Panc1 (cell line): ENCODE results near the gene CHST11. TPM values are rescaled to one million over a fixed set of nuclear protein-coding genes. Genes with fewer than 3 reads are reported as not detected.

Experiments
- ATAC-seq: fragments of 200-7000 bp; cut with Tn5 transposase; 2 replicates; pipeline ENCODE4 v1.9.1; 2020; ENCODE audit warnings: mild to moderate bottlenecking, moderate library complexity
- BruUV-seq: library from RNA; stranded (reverse); fragments of 400-500 nt; replicated peaks from 2 replicates; lab custom pipeline; 2021; lab: Mats Ljungman, UMichigan
- CTCF ChIA-PET: fragments of 300-600 bp; sonication (Branson Sonifier 250); formaldehyde crosslinking; loops from one replicate; lab custom pipeline; 2022; ENCODE audit warnings: antibody characterized with exemption; lab: Charles Lee
- POLR2A ChIA-PET: fragments of 300-600 bp; sonication (Branson Sonifier 250); formaldehyde crosslinking; loops from one replicate; lab custom pipeline; 2022; ENCODE audit warnings: antibody characterized with exemption; lab: Charles Lee
- DNase-seq: peaks from one replicate; pipeline ENCODE4 v3.0.0-alpha.2; 2010; ENCODE audit warnings: low read depth, low spot score
- H3K27ac ChIP-seq: 2 replicates; pipeline ENCODE4 v1.5.1; 2011; ENCODE audit warnings: mild to moderate bottlenecking, low read length, inconsistent platforms
- H3K27me3 ChIP-seq: fragments of 200-500 bp; sonication (Bioruptor generic); 2 replicates; pipeline ENCODE4 v1.6.0; 2014; ENCODE audit warnings: low read length, inconsistent platforms; ENCODE audit not compliant: control insufficient read depth, insufficient read depth
- H3K36me3 ChIP-seq: fragments of 200-500 bp; sonication (Bioruptor generic); 2 replicates; pipeline ENCODE4 v1.5.1; 2014; ENCODE audit warnings: inconsistent platforms, mild to moderate bottlenecking, low read length, moderate library complexity; ENCODE audit not compliant: control insufficient read depth, insufficient read depth
- H3K4me1 ChIP-seq: 2 replicates; pipeline ENCODE4 v1.5.1; 2011; ENCODE audit warnings: inconsistent platforms, mild to moderate bottlenecking, low read length, moderate library complexity; ENCODE audit not compliant: control insufficient read depth, insufficient read depth
- H3K4me3 ChIP-seq, 2 experiments: 2 replicates each; pipeline ENCODE4 v1.5.1; 2011 to 2012; ENCODE audit warnings: low read depth in 2 of 2, low read length in 2 of 2, mild to moderate bottlenecking in 2 of 2, inconsistent platforms in 1 of 2, moderate library complexity in 1 of 2
- H3K9me3 ChIP-seq: fragments of 200-500 bp; sonication (Bioruptor generic); 2 replicates; pipeline ENCODE4 v1.5.1; 2014; ENCODE audit warnings: low read depth, mild to moderate bottlenecking, inconsistent platforms, low read length, moderate library complexity; ENCODE audit not compliant: control insufficient read depth, insufficient read depth
- CTCF ChIP-seq: fragments of 450-650 bp; IDR thresholded peaks from 2 replicates; pipeline ENCODE4 v1.5.1; 2017; ENCODE audit warnings: mild to moderate bottlenecking
- POLR2AphosphoS5 ChIP-seq: IDR thresholded peaks from 2 replicates; pipeline ENCODE4 v1.6.1; 2012; ENCODE audit warnings: mild to moderate bottlenecking, low read depth, low read length, moderate library complexity
- REST ChIP-seq, 2 experiments: IDR thresholded peaks; 2 replicates each; pipeline ENCODE4 v1.6.1; 2011 to 2012; ENCODE audit warnings: low read depth in 2 of 2, control low read depth in 1 of 2, low read length in 1 of 2, mild to moderate bottlenecking in 1 of 2, moderate library complexity in 1 of 2; ENCODE audit not compliant: insufficient read depth in 1 of 2
- SIN3A ChIP-seq: IDR thresholded peaks from 2 replicates; pipeline ENCODE4 v1.6.1; 2012; ENCODE audit warnings: low read depth, mild to moderate bottlenecking, low read length, moderate library complexity, borderline replicate concordance; ENCODE audit not compliant: insufficient read depth
- TCF7L2 ChIP-seq: IDR thresholded peaks from 2 replicates; pipeline ENCODE4 v1.6.1; 2011; ENCODE audit warnings: mild to moderate bottlenecking, low read depth, low read length, inconsistent platforms
- in situ Hi-C: cut with HindIII; loops from 2 replicates; pipeline ENCODE4 v1.10.0; 2016; ENCODE audit warnings: low sequenced_read_pairs, low pct_unique_long_range_greater_than_20kb
- intact Hi-C: fragments of 100-400 bp; cut with micrococcal nuclease; formaldehyde crosslinking; loops from one replicate; pipeline ENCODE4 v1.10.0; 2022; ENCODE audit not compliant: unreplicated experiment
- total RNA-seq: library from RNA; stranded (reverse); gene quantifications from one replicate; pipeline ENCODE4 v1.2.1, GENCODE V29; 2021; ENCODE audit not compliant: unreplicated experiment

CHST11 gene
- total RNA-seq, 1 experiment from 2014 or later: 11.4 TPM

- H3K4me1 ChIP-seq: no peaks in the 10 kb centered on the region
- no peak overlapping the region for H3K4me3 ChIP-seq
- no peaks in the 10 kb centered on the region for H3K36me3 ChIP-seq
- CTCF ChIA-PET: interaction anchor here (0.6 kb wide), 1 partner anchor 526 kb away, joined by 8 read pairs; no protein-coding TSS in a partner anchor
- TF ChIP-seq CTCF (no peak), POLR2AphosphoS5 (no peak), TCF7L2 (no peak), SIN3A (no peak), REST (IDR thresholded peaks at IDR 0.05; ENCODE audit: insufficient read depth in 1 of 2, low read depth in 2 of 2, low read length in 1 of 2) (no peak)
- intact Hi-C loops (no loop called here), in situ Hi-C loops (no loop called here)
- DNase-seq (no peak), ATAC-seq (no peak)
- BruUV-seq: no TSS peak
- H3K27me3 ChIP-seq: no peaks in the 10 kb centered on the region; the same call in 1 of the 2 replicates
- H3K9me3 ChIP-seq: no peaks in the 10 kb centered on the region
- POLR2A ChIA-PET: no interaction called here
- H3K27ac ChIP-seq: no peak overlapping the region
These were observed 195.1 kb downstream of the CHST11 start for GRCh38 chr12:104651811-104652210.

- Histone ChIP-seq H3K4me3 (no peak overlapping the region), H3K27me3 (no peaks in the 10 kb centered on the region; the same call in 1 of the 2 replicates), H3K36me3 (no peaks in the 10 kb centered on the region), H3K4me1 (no peaks in the 10 kb centered on the region), H3K9me3 (no peaks in the 10 kb centered on the region), H3K27ac (no peak overlapping the region)
- CTCF ChIA-PET: interaction anchor here (0.6 kb wide), 1 partner anchor 526 kb away, joined by 8 read pairs; no protein-coding TSS in a partner anchor
- POLR2A ChIA-PET: no interaction called here
- DNase-seq (no peak), ATAC-seq (no peak)
- TF ChIP-seq POLR2AphosphoS5 (no peak), TCF7L2 (no peak), REST (IDR thresholded peaks at IDR 0.05; ENCODE audit: insufficient read depth in 1 of 2, low read depth in 2 of 2, low read length in 1 of 2) (no peak), CTCF (no peak), SIN3A (no peak)
- in situ Hi-C loops (no loop called here), intact Hi-C loops (no loop called here)
- no TSS peak for BruUV-seq
These were observed 195.6 kb downstream of the CHST11 start for GRCh38 chr12:104652358-104652757.
